HG02623 (cell line): ENCODE measurements around the gene TADA3.

Source experiments
- ATAC-seq: cut with Tn5 transposase; IDR thresholded peaks from one replicate; pipeline ENCODE4 v1.9.1; 2021; ENCODE audit warnings: moderate library complexity; ENCODE audit not compliant: unreplicated experiment

TADA3 gene

GRCh38 chr3:9731206-9732079, 60.8 kb downstream of the TADA3 start, which contains the start of gene BRPF1:
Gene BRPF1, plus strand, starts transcription at chr3:9731735. Its CDS starts 2,406 bp downstream, at chr3:9734141.
- ATAC-seq = peak; percentile 90

GRCh38 chr3:9730657-9731205, 61.5 kb downstream of the TADA3 start:
- ATAC-seq = peak; percentile 32
